GM21390 (cell line): ENCODE data around the gene HDAC4.

Source experiments
- ATAC-seq: cut with Tn5 transposase; IDR thresholded peaks from one replicate; pipeline ENCODE4 v1.9.1; 2021; ENCODE audit not compliant: unreplicated experiment

Gene HDAC4

DNA sequence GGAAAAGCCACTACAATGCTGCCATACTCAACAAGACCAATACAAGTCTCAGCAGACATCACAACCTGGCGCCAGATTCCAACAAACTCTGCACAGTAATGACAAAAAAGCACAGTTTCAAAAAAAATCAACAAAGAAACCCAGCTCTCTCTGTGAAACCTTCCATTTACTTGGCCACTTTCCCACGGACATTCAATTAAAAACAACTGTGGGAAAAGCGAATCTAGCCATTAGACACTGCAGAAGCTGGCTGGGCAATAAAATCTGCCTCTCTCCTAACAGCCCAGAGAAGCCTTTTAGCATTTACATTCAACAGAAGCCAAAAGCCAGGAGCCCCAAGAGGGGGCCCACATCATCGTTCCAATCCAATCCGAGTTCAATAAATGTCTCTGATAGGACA lies 128.9 kb downstream of the HDAC4 start:
- ATAC-seq = no peak

DNA sequence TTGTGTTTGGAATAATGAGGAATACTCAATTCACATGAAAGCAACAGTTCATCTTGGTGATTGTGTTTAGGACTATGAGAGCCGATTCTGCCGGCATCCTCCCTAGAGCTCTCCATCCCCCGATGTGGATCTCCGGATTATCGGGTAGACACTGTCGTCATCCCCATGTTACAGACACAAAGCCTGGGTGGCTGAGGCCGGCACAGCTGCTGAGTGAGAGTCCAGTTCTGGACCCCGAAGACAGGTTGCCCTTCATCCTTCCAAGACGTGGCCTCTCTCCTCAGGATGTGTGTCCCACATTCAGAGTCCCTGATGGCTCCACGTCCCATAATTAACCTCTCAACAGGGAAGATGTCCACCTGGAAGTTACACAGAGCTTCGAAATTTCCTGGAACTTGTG lies 129.3 kb downstream of the HDAC4 start:
- no peak for ATAC-seq

DNA sequence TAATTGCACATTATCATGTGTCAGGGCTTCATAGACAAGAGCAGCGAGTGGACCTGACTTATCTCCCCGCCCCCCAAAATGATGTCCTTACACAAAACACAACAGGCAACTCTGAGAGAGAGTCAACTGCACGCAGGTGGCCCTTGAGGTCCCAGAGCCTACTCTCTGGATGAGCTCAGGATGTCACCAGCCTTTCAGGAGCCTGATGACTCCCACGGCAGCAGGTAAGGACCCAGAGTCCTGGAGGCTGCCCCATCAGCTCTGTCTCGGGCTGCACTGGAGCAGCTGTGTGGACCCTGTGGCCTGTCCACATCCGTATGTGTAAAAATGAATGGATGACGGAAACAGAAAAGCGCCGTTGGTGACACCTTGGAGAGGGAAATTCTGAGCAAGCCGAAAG lies 130.9 kb downstream of the HDAC4 start:
- ATAC-seq = no peak

DNA sequence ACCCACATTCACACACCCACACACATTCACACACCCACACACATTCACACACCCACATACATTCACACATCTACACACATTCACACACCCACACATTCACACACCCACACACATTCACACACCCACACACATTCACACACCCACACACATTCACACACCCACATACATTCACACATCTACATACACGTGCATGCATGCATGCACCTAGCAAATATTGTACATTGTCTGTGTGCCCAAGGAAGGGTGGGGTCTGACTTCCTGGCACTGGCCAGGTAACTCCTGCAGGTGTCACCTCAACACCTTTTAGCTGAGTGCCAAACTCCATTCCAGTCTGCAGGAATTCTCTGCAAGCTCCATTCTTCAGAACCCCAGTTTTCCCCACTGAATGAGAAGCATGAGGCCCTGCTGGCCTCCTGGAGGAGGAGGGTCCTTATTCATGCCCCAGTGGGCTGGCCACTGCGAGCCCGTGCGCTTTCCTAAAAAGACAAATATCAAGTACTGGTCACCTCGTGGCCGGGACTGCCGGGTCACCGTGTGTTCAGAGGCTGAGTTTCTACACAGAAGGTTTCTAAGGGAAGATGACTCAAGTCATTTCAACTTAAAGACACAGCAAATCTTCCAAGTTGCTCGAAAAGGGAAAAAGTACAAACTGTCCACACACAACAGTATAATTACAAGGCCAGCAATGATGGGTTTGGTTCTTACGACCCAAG lies 131.5 kb downstream of the HDAC4 start:
- ATAC-seq = no peak

DNA sequence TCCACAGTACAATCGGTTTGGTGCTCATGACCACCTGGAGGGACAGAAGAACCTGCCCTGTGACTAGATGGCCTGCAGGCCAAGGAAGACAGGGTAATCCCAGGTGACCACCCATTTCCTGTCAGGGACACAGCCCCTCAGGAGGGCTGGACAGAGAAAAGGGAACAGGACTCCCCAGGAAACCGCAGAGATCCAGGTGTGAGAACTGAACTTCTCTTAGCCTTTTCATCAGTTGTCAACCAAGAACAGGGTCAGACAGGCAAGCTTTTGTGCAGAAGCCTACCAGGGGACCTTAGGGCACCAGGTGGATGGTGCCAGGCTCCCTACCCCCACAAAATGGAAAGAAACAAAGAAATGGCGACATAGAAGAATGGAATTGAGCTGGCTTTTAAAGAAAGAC lies 132.3 kb downstream of the HDAC4 start:
- no peak for ATAC-seq

DNA sequence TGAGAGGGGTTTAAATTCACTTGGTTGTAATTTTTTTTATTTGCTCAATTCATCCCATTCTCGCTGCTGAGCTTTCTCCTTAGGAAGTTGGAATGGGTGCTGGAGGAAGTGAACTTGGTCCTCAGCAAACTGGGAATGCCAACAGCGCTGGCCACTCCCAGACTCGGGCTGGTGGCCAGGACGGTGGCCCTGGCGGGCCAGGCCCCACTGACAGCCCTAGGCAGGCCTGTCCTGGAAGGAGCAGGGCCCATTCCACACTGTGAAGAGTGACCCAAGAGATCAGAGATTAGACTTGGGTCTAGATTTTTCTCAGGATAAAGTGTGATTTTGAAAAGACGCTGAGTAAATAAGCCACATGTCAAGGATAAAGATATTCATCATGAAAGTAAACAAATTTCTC lies 132.7 kb downstream of the HDAC4 start:
- ATAC-seq = no peak

DNA sequence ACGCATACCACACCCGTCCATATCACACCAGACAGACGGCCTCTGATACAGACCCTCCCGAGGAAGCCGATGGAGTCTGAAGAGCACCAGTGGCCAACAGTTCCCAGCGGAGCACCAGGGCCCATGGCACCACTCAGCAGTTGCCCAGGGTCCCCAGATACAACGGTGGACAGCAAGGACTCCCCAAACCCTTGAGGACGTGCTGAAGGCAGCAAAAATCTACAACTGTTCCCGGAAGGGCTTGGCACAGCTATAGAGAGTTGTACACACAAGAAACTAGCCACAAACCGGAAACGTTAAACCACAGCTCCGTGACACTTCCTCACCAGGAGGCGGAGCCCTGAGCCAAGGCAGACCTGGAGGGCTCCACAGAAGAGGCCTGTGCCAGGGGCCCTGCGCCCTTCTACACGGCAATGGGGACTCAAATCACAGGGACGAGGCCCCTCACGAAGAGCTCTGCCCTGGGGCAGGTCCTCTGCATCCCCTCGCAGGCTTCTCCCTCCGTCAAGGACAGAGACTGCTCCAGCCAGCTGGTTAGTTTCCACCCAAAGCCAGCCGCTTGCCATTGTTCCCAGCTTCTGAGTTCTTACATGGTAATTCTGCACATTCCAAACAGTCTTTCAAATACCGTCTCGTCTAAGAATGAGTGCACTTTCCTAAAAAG lies 133.4 kb downstream of the HDAC4 start:
- ATAC-seq = peak; percentile 95

DNA sequence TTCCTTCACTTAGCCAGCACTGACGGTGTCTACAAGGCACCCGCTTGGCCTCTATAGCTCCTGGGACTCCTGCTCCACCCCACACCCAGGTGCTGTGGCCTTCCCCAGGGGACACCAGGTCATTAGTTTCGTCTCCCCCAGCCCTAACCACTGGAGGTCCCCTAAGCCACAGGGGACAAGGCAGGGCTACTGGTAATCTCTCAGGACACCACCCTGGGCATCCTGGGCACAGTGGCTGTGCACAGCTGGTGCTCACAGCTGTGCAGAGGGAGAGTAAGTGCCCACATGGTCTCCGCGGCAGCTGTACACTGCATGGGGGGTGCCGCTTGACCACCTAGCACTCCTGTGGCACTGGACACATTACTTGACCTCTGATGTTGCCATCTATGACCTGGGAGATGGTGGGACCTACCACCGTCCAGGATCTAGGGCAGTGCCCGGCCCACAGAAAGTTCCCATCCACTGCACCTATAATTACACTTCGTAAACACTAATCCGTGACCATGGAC lies 134.0 kb downstream of the HDAC4 start:
- ATAC-seq = peak; percentile 12

DNA sequence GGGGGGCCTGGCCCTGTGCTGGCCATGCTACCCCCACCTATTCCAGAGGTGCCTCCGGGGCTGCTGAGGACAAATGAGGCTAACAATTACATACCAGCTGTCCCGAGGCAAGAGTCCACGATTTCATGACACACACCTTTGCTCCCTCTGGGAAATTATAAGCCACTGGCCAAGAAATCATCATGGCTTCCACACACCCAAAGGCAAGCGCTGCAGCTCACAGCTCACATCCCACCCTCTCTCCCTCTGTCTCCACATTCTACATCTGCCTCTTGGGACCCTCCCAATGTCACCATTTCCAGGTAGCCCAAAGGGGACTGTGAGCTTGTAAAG lies 134.4 kb downstream of the HDAC4 start:
- no peak for ATAC-seq

DNA sequence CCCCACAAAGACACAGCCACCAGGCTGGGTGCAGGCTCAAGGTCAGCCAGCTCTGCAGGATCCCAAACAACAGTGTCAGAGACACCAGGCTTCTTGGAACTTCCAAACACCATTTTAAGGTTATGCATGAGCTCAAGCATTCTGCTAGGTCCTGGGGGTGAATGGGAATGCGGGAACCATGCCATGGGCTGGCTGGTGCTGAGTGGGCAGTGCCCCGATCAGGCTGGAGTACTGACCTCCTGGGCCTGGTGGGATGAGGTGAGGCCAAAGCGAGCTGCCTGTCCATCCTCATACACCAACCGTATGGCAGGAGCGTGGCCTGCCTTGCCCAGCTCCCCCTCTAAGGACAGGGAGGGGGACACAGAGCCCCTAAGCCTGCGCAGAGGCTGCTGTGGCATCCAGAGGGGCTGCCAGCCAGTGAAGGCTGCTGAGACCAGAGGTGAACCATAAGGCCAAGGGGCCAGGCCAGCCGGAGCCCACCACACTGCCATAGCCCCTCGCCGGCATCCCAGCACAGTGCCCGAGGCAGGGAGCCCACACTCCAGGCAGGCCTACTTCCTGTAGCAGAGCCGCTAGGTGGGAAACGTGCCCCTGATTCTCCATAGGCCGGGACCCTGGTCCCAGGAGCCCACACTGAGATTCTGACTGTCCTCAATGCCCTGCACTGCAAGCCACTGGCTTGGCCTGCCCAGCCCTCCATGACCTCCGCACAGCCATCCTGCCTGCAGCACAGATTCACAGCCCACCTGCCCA lies 135.0 kb downstream of the HDAC4 start:
- ATAC-seq = no peak

DNA sequence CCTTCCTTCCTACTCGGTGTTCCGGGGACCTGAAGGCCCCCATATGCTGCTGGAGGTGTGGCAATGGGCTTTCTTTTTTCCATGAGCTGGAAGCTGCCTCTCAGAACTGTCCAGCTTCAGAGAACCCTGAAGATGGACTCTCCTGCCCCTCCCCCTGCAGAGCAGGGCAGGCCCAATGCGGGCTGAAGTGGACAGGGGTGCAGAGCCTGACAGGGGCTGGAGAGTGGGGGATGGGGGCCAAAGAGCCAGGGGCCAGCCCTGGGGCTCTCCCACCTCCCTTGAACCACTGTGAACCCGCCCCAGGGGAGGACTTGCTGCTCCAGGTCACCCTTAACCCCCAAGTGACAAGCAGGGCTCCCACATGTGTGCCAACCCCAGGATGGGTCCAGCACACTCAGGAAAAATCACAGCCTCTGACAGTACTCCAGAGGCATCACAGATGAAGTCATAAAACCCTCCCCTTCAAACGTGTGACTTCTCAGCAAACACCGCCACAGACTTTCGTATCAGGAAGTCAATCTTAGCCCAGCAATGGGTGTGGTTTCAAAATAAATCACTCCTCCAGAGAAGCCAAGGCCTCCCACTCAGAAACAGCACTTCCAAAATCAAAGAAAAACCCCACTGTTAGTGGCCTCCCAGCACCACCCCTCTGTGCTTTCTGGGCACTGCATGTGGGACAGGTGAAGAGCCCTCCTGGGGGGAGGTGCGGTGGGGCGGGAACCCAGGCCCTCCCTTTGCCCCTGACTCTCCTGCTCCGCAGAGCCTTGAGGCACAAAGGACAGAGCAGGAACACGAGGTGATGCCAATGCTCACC lies 135.8 kb downstream of the HDAC4 start:
- peak; percentile 37 for ATAC-seq

DNA sequence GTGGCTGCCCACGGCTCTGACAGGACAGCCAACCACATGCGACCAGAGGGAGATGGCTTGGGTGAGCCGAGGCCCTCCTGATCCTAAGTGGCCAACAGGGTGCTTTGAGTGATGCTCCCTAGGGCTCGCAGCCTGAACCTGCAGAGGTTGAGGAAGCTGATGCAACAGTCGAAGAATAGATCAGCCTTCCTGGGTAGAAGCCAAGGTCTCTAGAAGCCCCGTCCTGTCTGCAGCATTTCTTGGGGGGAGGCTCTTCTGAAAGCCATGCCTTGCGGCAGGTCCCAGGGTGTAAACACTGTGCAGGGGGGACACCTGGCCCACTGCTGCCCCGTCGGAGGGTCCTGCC lies 136.4 kb downstream of the HDAC4 start:
- ATAC-seq = no peak

DNA sequence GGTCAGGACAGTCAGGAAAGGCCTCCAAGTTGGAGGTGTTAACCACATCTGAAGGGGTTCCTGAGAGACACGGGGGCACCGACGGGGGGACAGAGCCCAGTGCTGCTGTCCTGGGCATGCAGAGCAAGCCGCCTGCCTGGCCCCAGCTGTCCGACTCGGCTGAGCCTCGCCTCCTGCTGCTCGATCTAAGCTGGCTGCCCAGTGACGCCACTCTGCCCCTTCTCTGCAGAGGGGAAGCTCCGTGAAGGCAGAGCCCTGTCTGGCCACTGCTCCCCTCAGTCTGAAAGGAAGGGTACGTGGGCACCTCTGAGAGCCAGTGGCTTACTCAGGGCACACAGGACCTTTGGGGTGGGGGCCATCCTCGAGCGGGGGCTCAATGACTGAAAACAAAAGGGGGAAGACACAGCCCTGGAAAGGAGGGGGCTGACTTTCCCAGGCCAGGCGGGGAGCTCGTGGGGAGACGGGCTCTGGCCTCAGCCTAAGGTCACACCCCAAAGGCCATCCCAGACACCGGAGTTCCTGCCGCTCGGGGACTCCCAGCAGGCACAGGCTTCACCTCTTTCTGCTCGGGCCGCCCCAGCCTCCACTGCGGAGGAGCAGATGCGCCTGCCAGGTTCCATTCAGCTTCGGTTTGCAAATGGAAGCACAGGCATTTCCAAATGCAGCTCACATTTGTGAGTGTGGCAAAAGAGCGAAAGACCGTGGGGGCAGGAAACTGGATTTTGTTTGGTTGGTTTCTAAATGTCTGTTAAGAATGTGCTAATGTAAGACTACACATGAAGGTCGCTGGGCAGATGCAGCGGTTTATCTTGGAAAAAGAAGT lies 136.9 kb downstream of the HDAC4 start:
- ATAC-seq = no peak

DNA sequence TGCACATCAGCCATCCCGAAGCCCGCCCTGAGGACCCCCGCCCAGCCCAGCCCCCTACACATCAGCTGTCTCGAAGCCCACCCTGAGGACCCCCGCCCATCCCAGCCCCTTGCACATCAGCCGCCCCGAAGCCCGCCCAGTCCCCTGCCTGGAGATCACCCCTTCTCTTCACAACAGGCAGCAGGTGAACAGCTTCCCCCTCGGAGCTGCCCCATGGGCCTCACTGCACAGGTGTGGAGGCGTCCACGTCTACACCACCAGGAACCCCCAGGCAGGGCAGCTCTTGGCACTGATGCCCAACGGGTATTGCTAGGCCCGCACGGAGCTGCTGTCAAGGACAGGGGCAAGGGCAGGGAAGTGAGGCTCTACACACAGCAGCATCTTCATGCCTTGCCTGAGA lies 137.6 kb downstream of the HDAC4 start:
- no peak for ATAC-seq

DNA sequence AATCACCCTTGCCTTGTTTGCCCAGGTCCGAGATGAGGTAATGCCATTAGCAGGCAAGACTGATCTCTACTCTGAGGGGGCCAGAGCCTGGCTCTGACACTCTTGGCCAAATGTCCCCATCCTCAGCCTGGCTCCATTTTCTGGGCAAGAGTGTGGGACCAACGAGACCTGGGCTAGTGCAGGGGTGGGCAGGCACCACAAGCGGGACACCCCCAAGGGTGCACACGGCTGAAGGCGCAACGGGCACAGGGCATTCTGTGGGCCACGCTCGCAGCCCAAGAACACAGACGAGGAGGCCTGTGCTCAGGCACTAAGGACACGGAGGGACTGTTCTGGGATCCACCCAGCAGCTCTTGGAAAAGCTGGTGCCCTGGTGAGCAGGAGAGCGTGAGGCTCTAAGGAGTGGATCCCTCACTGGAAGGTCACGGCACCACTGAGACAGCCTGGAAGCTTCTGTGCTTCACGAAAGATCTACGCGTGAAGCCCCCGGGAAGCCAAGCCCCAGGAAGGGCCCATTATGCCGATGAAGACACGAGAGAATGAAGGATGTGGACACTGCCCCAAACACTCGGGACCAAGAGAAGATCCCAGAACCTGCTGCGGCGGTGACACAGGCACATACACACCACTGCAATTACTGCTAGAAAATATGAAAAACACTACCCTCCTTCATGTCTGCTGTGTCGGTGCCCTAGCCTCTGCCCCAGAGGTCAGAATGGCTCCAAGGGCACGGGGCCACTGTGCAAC lies 138.2 kb downstream of the HDAC4 start:
- ATAC-seq = no peak

DNA sequence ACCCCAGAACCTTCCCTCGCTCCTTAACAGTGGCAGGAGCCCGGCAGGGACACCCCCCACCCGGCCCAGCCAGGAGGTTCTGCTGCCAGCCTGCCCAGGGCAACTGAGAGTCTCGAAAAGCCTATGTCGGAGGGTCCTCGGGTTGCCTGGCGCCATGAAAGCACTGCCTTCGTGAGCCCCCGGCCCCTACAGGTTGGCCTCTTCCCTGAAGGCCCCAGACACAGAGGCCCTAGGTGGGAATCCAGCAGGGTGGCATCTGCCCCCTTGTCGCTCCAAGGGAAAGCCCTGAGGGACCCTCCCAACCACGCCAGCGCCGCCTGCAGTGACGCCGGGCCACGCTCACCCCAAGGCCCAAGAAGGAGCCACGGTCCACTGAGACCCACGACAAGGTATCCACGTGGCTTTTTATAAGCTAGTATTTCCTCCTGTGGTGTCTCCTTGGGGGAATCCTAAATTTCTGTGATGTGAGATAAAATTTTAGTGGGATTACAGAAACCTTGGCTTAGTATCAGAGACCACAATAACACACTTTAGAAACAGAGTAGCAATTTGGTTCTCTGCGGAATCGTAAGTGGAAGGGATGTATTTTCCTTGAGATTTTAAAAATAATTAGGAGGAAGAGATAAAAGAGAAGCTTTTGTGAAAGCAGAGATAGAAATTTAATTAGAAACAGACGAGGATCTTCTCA lies 138.9 kb downstream of the HDAC4 start:
- no peak for ATAC-seq

DNA sequence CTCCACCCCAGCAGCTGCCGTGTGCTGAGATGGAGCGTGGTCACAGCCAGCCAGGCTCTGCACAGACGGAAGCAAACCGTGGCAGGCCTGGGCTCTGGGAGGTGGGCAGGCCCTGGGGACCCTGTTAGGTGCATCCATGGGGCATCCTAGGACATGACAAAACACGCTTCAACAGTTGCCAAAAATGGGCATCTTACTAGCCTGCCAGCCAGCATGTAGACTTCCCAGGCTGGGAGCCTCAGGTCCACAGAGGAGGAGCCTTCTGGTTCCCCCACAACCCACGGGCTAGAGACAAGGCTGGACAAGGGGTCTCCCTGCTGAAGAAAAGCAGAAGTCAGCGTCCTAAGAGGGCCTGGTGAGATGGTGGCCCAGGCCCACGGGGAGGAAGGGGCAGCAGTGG lies 139.5 kb downstream of the HDAC4 start:
- no peak for ATAC-seq

DNA sequence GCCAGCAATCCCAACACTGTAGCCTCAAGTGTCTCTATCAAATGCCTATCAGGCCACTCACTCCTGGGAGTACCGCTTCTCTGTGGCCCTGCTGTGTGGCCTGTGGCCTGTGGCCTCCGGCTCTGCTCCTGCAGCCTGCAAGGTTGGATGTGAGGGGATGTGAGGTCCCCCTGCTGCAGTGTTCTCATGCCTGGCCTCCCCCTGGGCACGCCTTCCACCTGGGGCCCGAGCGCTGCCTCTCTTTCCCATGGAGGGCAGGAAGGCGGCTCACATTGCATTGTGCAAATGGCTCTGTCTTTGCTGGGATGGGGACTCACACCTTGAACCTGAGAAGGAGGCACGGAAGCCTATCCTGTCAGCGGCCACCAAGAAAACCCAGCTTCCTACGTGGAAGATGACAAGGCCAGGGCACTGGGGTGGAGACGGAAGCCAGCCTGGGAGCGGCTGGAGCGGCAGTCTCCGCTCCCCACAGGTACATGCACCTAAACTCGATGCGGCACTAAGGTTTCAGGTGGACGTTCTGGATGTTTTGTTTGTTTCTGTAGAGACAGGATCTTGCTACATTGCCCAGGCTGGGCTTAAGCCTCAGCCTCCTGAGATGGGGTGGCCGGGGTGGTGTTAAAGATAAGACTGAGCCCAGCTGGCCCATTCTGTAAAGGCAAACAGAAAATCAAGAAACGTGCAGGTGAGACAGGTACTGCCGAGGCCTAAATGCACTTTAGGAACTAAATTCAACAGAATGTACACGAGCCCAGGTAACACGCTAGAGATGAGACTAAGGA lies 140.1 kb downstream of the HDAC4 start:
- no peak for ATAC-seq
